Astrocyte (in vitro differentiated cells and primary cell): ENCODE data around the gene MSL1. TPM values are rescaled to one million over a fixed set of nuclear protein-coding genes. Genes with fewer than 3 reads are reported as not detected.
A peak's percentile ranks its signal among the peaks of the same experiment; 100 is the strongest.

Experiments
- DNase-seq: peaks from one replicate; pipeline ENCODE4 v3.0.0-alpha.2; 2010; ENCODE audit warnings: low read depth
- FAIRE-seq: peaks from 2 replicates; lab custom pipeline; 2011; peaks lifted over from hg19 to GRCh38; lab: Jason Lieb, UNC
- H2AFZ ChIP-seq: 2 replicates; pipeline ENCODE4 v1.6.0; 2012; ENCODE audit warnings: low read depth, low read length, inconsistent platforms
- H3K27ac ChIP-seq: 2 replicates; pipeline ENCODE4 v1.5.1; 2011; ENCODE audit warnings: low read depth, low read length, inconsistent platforms
- H3K27me3 ChIP-seq: 2 replicates; pipeline ENCODE4 v1.6.0; 2011; ENCODE audit warnings: low read length, inconsistent platforms; ENCODE audit not compliant: insufficient read depth
- H3K36me3 ChIP-seq: 2 replicates; pipeline ENCODE4 v1.5.1; 2011; ENCODE audit warnings: low read length, inconsistent platforms; ENCODE audit not compliant: insufficient read depth
- H3K4me1 ChIP-seq: 2 replicates; pipeline ENCODE4 v1.5.1; 2011; ENCODE audit warnings: low read length, inconsistent platforms; ENCODE audit not compliant: insufficient read depth
- H3K4me2 ChIP-seq: 2 replicates; pipeline ENCODE4 v1.6.0; 2012; ENCODE audit warnings: low read length, inconsistent platforms
- H3K4me3 ChIP-seq: 2 replicates; pipeline ENCODE4 v1.5.1; 2011; ENCODE audit warnings: low read depth, mild to moderate bottlenecking, low read length, inconsistent platforms; ENCODE audit not compliant: insufficient read depth
- H3K79me2 ChIP-seq: 2 replicates; pipeline ENCODE4 v1.6.0; 2012; ENCODE audit warnings: mild to moderate bottlenecking, low read length, inconsistent platforms; ENCODE audit not compliant: insufficient read depth
- H3K9ac ChIP-seq: 2 replicates; pipeline ENCODE4 v1.6.0; 2012; ENCODE audit warnings: mild to moderate bottlenecking, low read length, inconsistent platforms
- H3K9me3 ChIP-seq: 2 replicates; pipeline ENCODE4 v1.5.1; 2012; ENCODE audit warnings: low read depth, mild to moderate bottlenecking, low read length, inconsistent platforms; ENCODE audit not compliant: insufficient read depth
- H4K20me1 ChIP-seq: 2 replicates; pipeline ENCODE4 v1.6.0; 2012; ENCODE audit warnings: low read length, inconsistent platforms; ENCODE audit not compliant: insufficient read depth
- H3K27ac Mint-ChIP-seq: one replicate; pipeline ENCODE4 v1.8.0; 2021; ENCODE audit warnings: mild to moderate bottlenecking, mixed read lengths; ENCODE audit not compliant: unreplicated experiment
- H3K27me3 Mint-ChIP-seq: one replicate; pipeline ENCODE4 v1.8.0; 2021; ENCODE audit warnings: low read depth, mixed read lengths; ENCODE audit not compliant: unreplicated experiment
- H3K36me3 Mint-ChIP-seq: one replicate; pipeline ENCODE4 v1.8.0; 2021; ENCODE audit warnings: low read depth, mixed read lengths; ENCODE audit not compliant: unreplicated experiment
- H3K4me1 Mint-ChIP-seq: one replicate; pipeline ENCODE4 v1.8.0; 2021; ENCODE audit warnings: low read depth, mixed read lengths; ENCODE audit not compliant: unreplicated experiment
- H3K4me3 Mint-ChIP-seq: one replicate; pipeline ENCODE4 v1.8.0; 2021; ENCODE audit warnings: mild to moderate bottlenecking, moderate library complexity, mixed read lengths; ENCODE audit not compliant: unreplicated experiment
- H3K9me3 Mint-ChIP-seq: one replicate; pipeline ENCODE4 v1.8.0; 2021; ENCODE audit warnings: mild to moderate bottlenecking, mixed read lengths; ENCODE audit not compliant: unreplicated experiment
- EZH2 ChIP-seq: IDR thresholded peaks from 2 replicates; pipeline ENCODE4 v1.6.1; 2012; ENCODE audit warnings: mild to moderate bottlenecking, low read length, inconsistent platforms; ENCODE audit not compliant: insufficient read depth
- total RNA-seq: library from RNA; stranded (reverse); gene quantifications from 2 replicates; pipeline ENCODE4 v1.2.1, GENCODE V29; 2021
- TF ChIP-seq, protein P1 (sequence below): IDR thresholded peaks from 2 replicates; pipeline ENCODE4 v1.5.1; 2011; ENCODE audit warnings: low read depth, mild to moderate bottlenecking, inconsistent platforms, low read length, moderate library complexity; ENCODE audit not compliant: insufficient read depth

Gene MSL1
- total RNA-seq, 1 donor from 2014 or later: 81.9 TPM

DNA sequence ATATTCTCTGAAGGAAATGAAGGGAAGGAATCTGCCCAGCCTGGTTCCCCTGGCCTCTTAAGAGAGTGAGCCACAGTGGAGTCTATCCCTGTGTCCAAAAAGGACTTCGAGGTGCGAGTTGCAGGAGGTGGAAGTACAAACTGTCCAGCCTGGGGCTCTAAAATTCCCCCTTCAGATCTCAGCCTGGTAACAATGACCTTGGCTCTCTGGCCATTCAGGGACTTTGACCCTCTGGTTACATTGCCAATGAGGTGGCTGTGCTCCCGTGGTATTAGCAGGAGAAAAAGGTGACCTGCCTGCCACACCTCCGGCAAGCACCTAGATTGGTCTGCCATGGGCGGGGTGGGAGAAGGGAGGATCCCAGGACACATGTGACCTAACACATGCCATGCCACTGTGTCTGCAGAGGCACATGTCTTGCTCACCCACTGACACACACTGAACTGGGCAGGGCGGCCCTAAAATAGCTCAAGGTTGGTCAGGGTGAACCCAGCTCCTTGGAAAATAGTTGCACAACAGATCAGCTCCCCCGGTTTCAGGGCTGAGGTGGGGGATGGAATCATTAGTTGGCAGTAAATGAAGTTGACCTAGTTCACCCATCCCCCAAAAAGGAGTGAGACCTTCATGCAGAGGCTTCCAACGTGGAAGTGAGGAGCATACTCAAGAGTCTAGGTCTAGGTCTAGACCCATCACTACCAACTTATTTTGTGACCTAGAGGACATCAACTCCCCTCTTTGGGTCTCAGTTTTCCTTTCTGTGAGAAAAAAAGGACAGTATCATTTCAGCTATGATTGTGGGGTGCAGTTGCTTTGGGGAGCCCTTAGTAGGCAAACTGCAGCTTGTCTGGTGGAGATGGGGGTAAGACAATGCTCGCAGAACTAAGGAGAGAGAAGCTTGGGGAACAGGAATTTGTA, 23.6 kb upstream of the MSL1 start:
- Mint-ChIP-seq H3K36me3 (peaks cover 28% of the 10 kb centered on the region), H3K4me3 (peak overlapping the region; percentile 88), H3K9me3 (no peaks in the 10 kb centered on the region), H3K27me3 (no peaks in the 10 kb centered on the region), H3K4me1 (peaks cover 29% of the 10 kb centered on the region), H3K27ac (peak overlapping the region; percentile 97)
- H3K9ac ChIP-seq: peak overlapping the region; percentile 70
- no peaks in the 10 kb centered on the region for H3K27me3 ChIP-seq
- peaks cover 34% of the 10 kb centered on the region for H3K4me1 ChIP-seq
- H3K36me3 ChIP-seq: peaks cover 5% of the 10 kb centered on the region
- H2AFZ ChIP-seq: peak overlapping the region; percentile 73
- H3K27ac ChIP-seq: peak overlapping the region; percentile 84
- H3K4me3 ChIP-seq: peak overlapping the region; percentile 50
- DNase-seq (no peak), FAIRE-seq (no peak)
- no peaks in the 10 kb centered on the region for H3K9me3 ChIP-seq
- peak overlapping the region; percentile 91 for H3K4me2 ChIP-seq
- H4K20me1 ChIP-seq: no peaks in the 10 kb centered on the region
- TF ChIP-seq EZH2: no peak
- TF ChIP-seq, protein P1, sequence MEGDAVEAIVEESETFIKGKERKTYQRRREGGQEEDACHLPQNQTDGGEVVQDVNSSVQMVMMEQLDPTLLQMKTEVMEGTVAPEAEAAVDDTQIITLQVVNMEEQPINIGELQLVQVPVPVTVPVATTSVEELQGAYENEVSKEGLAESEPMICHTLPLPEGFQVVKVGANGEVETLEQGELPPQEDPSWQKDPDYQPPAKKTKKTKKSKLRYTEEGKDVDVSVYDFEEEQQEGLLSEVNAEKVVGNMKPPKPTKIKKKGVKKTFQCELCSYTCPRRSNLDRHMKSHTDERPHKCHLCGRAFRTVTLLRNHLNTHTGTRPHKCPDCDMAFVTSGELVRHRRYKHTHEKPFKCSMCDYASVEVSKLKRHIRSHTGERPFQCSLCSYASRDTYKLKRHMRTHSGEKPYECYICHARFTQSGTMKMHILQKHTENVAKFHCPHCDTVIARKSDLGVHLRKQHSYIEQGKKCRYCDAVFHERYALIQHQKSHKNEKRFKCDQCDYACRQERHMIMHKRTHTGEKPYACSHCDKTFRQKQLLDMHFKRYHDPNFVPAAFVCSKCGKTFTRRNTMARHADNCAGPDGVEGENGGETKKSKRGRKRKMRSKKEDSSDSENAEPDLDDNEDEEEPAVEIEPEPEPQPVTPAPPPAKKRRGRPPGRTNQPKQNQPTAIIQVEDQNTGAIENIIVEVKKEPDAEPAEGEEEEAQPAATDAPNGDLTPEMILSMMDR: no peak
- H3K79me2 ChIP-seq: peaks cover 17% of the 10 kb centered on the region

DNA sequence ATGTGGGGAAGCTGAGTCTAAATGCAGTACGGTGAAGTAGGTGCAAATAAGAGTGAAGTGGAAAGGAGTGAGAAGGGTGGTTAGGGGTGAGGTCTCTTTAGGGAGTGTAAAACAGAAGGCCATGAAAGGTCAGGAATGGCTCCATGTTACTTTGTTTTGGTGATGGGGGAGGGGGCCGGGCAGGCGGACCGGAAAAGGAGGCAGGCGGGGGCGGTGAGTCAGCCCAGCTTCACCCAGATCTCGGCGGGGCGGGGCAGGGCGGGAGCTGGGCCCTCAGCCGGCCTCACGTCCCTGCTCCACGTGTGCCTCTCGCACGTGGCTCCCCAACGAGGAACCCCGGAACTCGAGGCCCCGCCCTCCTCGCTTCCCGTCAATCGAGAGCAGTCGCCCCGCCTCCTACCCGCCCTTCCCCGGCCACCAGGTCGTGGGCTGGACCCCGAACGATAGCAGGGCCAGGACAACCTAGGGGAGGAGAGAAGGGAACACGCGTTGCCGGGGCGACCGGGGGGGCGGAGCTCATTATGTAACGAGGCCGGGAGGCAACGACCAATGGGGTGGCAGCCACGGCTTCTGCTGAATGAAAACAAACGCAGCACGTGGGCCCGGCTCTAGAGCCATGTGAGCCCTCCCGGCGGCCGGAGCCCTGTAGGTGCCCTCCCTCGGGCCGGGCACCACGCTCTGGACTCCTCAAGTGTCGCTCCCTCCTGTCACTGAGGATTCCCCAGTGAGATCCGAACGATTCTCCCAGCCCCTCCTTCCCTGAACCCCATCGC, 22.7 kb upstream of the MSL1 start:
- FAIRE-seq (no peak), DNase-seq (peak; percentile 93)
- H3K9ac ChIP-seq: peak overlapping the region; percentile 89
- H4K20me1 ChIP-seq: no peaks in the 10 kb centered on the region
- no peaks in the 10 kb centered on the region for H3K27me3 Mint-ChIP-seq
- peaks cover 32% of the 10 kb centered on the region for H3K4me1 Mint-ChIP-seq
- peaks cover 17% of the 10 kb centered on the region for H3K79me2 ChIP-seq
- H3K27ac Mint-ChIP-seq: peak overlapping the region; percentile 97
- H3K27me3 ChIP-seq: no peaks in the 10 kb centered on the region
- no peaks in the 10 kb centered on the region for H3K9me3 ChIP-seq
- peaks cover 3% of the 10 kb centered on the region for H3K36me3 ChIP-seq
- H3K4me3 Mint-ChIP-seq: peak overlapping the region; percentile 97
- H3K4me2 ChIP-seq: peak overlapping the region; percentile 91
- H3K36me3 Mint-ChIP-seq: peaks cover 21% of the 10 kb centered on the region
- H3K4me1 ChIP-seq: peaks cover 34% of the 10 kb centered on the region
- TF ChIP-seq, protein P1: no peak
- no peak for TF ChIP-seq EZH2
- no peaks in the 10 kb centered on the region for H3K9me3 Mint-ChIP-seq
- peak overlapping the region; percentile 96 for H3K27ac ChIP-seq
- H2AFZ ChIP-seq: peak overlapping the region; percentile 73
- H3K4me3 ChIP-seq: peak overlapping the region; percentile 74
